ENCODE measurements around the gene CCDC136.

CCDC136 gene

DNA sequence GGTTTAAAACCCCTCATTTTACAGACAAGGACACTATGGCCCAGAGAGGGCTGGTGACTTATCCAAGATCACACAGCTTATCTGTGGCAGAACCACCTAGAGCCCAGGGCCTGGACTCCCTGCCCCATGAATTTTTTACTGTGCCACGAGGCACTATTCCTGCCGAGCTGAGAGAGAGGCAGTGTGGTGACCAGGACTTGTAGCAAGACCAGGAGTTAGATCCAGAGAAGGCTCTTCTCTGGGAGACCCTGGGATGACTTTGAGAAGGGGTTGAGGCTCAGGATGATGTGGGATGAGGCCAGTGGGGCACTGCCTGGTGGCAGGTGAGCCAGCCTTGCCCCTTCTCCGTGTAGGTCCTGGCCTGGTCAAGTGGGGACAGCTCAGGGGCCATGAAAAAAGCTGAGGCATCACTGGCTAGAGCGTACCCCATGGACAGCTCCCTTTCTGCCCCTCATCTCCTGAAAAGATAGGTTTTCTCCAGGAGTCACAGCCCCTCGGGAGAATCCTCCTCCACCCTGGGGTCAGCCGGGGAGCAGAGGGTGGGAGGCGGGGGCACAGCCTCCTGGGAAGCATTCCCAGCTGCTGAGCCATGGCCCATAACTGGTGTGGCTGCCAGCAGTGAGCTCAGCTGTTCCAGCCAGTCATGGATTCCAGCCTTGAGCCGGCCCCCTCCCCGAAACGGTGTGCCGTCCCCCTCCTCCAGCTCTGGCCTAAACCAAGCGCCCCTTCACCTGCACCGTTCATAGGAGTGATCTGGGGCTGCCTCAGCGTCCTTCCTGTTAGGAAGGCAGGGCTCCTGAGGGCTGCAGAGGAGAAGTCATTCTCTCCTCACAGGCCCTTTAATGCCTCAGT is 44.2 kb downstream of the CCDC136 start:
- no peak overlapping the region for H3K4me2 ChIP-seq (ENCODE audit: low read length)
- no peak overlapping the region for H2AK5ac ChIP-seq (ENCODE audit: low read length)
- no peak overlapping the region for H4K12ac ChIP-seq (ENCODE audit: low read depth, low read length)
- no peak overlapping the region for H2AFZ ChIP-seq (ENCODE audit: insufficient read depth, low read length, poor library complexity)
- no peak overlapping the region for H2BK5ac ChIP-seq (ENCODE audit: low read depth, low read length, poor library complexity)
- H3K23ac ChIP-seq (ENCODE audit: low read length): no peak overlapping the region
- H4K8ac ChIP-seq (ENCODE audit: low read depth, low read length): no peak overlapping the region
- H3K18ac ChIP-seq (ENCODE audit: low read length): no peak overlapping the region
- no peak overlapping the region for H4K91ac ChIP-seq (ENCODE audit: low read depth, low read length)
- no peaks in the 10 kb centered on the region for H3K27me3 ChIP-seq (ENCODE audit: insufficient read depth, low read length)
- peaks cover 6 to 16% of the 10 kb centered on the region in 2 experiments for H3K4me1 ChIP-seq (ENCODE audit: control insufficient read depth in 1 of 2, insufficient read depth in 2 of 2, low read length in 2 of 2)
- H3K4ac ChIP-seq (ENCODE audit: low read depth, low read length): no peak overlapping the region
- H3K14ac ChIP-seq (ENCODE audit: low read length): no peak overlapping the region
- peaks cover 62 to 65% of the 10 kb centered on the region in 2 experiments for H3K36me3 ChIP-seq (ENCODE audit: control insufficient read depth in 1 of 2, insufficient read depth in 2 of 2, low read length in 2 of 2)
- H3K27ac ChIP-seq (ENCODE audit: low read depth, low read length): no peak overlapping the region
- no peak overlapping the region for H3K9ac ChIP-seq (ENCODE audit: low read length)
- WGBS (ENCODE audit: extremely low coverage, insufficient coverage, insufficient read length): no CpG with 5 or more reads among the region's 14 CpGs
- peaks cover 1% of the 10 kb centered on the region for H3K9me3 ChIP-seq (ENCODE audit: insufficient read depth, low read depth, low read length)
- DNase-seq: no peak
- no peak overlapping the region for H2BK12ac ChIP-seq (ENCODE audit: low read length)
- H3K79me1 ChIP-seq (ENCODE audit: low read length): peaks cover 19% of the 10 kb centered on the region
- H2BK120ac ChIP-seq (ENCODE audit: insufficient read depth, low read length, poor library complexity): no peak overlapping the region
- H3K4me3 ChIP-seq (ENCODE audit: low read depth, low read length): no peak overlapping the region
- H3K79me2 ChIP-seq (ENCODE audit: control insufficient read depth, insufficient read depth, low read length, poor library complexity): peaks cover 8% of the 10 kb centered on the region

DNA sequence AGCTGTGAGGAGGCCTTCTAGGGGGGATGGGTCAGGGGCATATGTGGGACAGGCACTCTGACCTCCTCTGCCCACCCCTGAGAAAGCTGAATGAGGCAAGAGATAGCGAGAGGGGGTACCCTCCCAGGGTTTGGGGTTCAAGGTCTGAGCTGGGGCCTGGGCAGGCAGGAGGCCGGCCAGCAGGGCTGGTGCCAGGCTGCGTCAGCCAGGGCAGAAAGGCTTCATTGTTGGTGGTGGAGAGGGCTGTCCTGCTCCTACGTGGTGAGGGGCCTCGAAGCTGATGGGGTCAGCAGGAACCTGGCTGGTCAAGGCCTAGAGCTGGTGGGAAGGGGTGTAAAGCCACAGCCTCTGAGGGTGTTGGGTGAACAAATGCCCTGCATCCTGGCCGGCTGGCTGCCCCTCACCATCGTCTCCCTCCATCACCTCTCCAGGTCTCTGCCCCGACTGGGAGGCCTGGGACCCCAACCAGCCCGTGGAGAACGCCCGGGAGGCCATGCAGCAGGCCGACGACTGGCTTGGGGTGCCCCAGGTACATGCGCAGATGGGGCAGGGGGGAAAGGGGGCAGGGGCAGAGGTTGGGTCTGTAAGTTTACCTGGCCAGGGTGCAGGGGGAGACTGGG is 45.1 kb downstream of the CCDC136 start:
- Histone ChIP-seq H3K4me3 (ENCODE audit: low read depth, low read length) (no peak overlapping the region), H3K4me1 (ENCODE audit: control insufficient read depth in 1 of 2, insufficient read depth in 2 of 2, low read length in 2 of 2) (peaks cover 5 to 16% of the 10 kb centered on the region in 2 experiments), H3K27me3 (ENCODE audit: insufficient read depth, low read length) (no peaks in the 10 kb centered on the region), H4K8ac (ENCODE audit: low read depth, low read length) (no peak overlapping the region), H2AK5ac (ENCODE audit: low read length) (no peak overlapping the region), H3K18ac (ENCODE audit: low read length) (no peak overlapping the region), H2AFZ (ENCODE audit: insufficient read depth, low read length, poor library complexity) (no peak overlapping the region), H3K27ac (ENCODE audit: low read depth, low read length) (no peak overlapping the region), H4K91ac (ENCODE audit: low read depth, low read length) (no peak overlapping the region), H3K4ac (ENCODE audit: low read depth, low read length) (no peak overlapping the region), H3K4me2 (ENCODE audit: low read length) (no peak overlapping the region), H3K23ac (ENCODE audit: low read length) (no peak overlapping the region), H3K79me1 (ENCODE audit: low read length) (peaks cover 12% of the 10 kb centered on the region), H3K36me3 (ENCODE audit: control insufficient read depth in 1 of 2, insufficient read depth in 2 of 2, low read length in 2 of 2) (peaks cover 68 to 71% of the 10 kb centered on the region in 2 experiments), H2BK5ac (ENCODE audit: low read depth, low read length, poor library complexity) (no peak overlapping the region), H3K9ac (ENCODE audit: low read length) (no peak overlapping the region), H4K12ac (ENCODE audit: low read depth, low read length) (no peak overlapping the region), H3K9me3 (ENCODE audit: insufficient read depth, low read depth, low read length) (peaks cover 1% of the 10 kb centered on the region), H3K14ac (ENCODE audit: low read length) (no peak overlapping the region), H3K79me2 (ENCODE audit: control insufficient read depth, insufficient read depth, low read length, poor library complexity) (peaks cover 4% of the 10 kb centered on the region), H2BK120ac (ENCODE audit: insufficient read depth, low read length, poor library complexity) (no peak overlapping the region), H2BK12ac (ENCODE audit: low read length) (no peak overlapping the region)
- WGBS (ENCODE audit: extremely low coverage, insufficient coverage, insufficient read length): no CpG with 5 or more reads among the region's 14 CpGs
- no peak for DNase-seq

DNA sequence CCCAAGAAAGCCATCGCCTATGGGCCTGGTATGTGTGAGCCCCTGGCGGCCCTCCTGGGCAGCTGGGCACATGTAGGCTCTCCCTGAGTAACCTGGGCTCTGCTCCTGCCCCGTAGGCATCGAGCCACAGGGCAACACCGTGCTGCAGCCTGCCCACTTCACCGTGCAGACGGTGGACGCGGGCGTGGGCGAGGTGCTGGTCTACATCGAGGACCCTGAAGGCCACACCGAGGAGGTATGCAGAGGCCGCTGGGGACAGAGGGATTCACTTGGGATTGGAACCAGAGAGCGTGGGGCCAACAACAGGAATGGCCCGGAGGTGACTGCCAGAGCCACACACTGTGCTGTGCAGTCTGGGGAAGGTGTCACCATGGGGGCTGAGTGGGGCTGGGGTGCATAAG is 45.8 kb downstream of the CCDC136 start:
- Histone ChIP-seq H2BK120ac (ENCODE audit: insufficient read depth, low read length, poor library complexity) (no peak overlapping the region), H3K27ac (ENCODE audit: low read depth, low read length) (no peak overlapping the region), H3K23ac (ENCODE audit: low read length) (no peak overlapping the region), H3K4me2 (ENCODE audit: low read length) (no peak overlapping the region), H4K8ac (ENCODE audit: low read depth, low read length) (no peak overlapping the region), H2AFZ (ENCODE audit: insufficient read depth, low read length, poor library complexity) (no peak overlapping the region), H4K91ac (ENCODE audit: low read depth, low read length) (no peak overlapping the region), H3K79me2 (ENCODE audit: control insufficient read depth, insufficient read depth, low read length, poor library complexity) (peaks cover under 1% of the 10 kb centered on the region), H4K12ac (ENCODE audit: low read depth, low read length) (no peak overlapping the region), H3K9ac (ENCODE audit: low read length) (no peak overlapping the region), H3K4me1 (ENCODE audit: control insufficient read depth in 1 of 2, insufficient read depth in 2 of 2, low read length in 2 of 2) (peaks cover 5 to 14% of the 10 kb centered on the region in 2 experiments), H3K36me3 (ENCODE audit: control insufficient read depth in 1 of 2, insufficient read depth in 2 of 2, low read length in 2 of 2) (peaks cover 75 to 78% of the 10 kb centered on the region in 2 experiments), H3K9me3 (ENCODE audit: insufficient read depth, low read depth, low read length) (peaks cover 1% of the 10 kb centered on the region), H3K18ac (ENCODE audit: low read length) (no peak overlapping the region), H3K4me3 (ENCODE audit: low read depth, low read length) (no peak overlapping the region), H3K79me1 (ENCODE audit: low read length) (peaks cover 7% of the 10 kb centered on the region), H2BK12ac (ENCODE audit: low read length) (no peak overlapping the region), H2AK5ac (ENCODE audit: low read length) (no peak overlapping the region), H2BK5ac (ENCODE audit: low read depth, low read length, poor library complexity) (no peak overlapping the region), H3K27me3 (ENCODE audit: insufficient read depth, low read length) (no peaks in the 10 kb centered on the region), H3K14ac (ENCODE audit: low read length) (no peak overlapping the region), H3K4ac (ENCODE audit: low read depth, low read length) (no peak overlapping the region)
- no CpG with 5 or more reads among the region's 16 CpGs for WGBS (ENCODE audit: extremely low coverage, insufficient coverage, insufficient read length)
- DNase-seq: no peak

DNA sequence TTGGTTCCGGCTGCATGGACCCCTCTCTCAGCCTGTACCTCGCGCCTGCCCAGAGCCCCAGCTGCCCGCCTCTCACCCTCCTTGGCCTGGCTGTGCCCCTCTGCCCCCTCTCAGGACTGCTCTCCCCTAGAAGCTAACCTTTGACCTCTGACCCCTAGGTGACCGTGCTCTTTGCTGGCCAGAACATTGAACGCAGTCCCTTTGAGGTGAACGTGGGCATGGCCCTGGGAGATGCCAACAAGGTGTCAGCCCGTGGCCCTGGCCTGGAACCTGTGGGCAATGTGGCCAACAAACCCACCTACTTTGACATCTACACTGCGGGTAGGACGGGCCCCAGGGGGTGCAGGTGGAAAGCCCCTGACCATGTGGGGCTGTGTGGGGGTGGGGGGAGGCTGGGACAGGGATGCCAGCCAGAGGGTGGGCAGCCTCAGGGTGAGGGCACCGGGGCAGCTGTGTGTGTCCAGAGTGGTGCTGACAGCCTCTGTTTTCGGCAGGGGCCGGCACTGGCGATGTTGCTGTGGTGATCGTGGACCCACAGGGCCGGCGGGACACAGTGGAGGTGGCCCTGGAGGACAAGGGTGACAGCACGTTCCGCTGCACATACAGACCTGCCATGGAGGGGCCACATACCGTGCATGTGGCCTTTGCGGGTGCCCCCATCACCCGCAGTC is 46.5 kb downstream of the CCDC136 start:
- Histone ChIP-seq H3K4me1 (ENCODE audit: control insufficient read depth in 1 of 2, insufficient read depth in 2 of 2, low read length in 2 of 2) (peaks cover 0 to 7% of the 10 kb centered on the region in 2 experiments), H2AFZ (ENCODE audit: insufficient read depth, low read length, poor library complexity) (no peak overlapping the region), H4K91ac (ENCODE audit: low read depth, low read length) (no peak overlapping the region), H2AK5ac (ENCODE audit: low read length) (no peak overlapping the region), H3K9me3 (ENCODE audit: insufficient read depth, low read depth, low read length) (peaks cover 1% of the 10 kb centered on the region), H3K4me3 (ENCODE audit: low read depth, low read length) (no peak overlapping the region), H3K18ac (ENCODE audit: low read length) (no peak overlapping the region), H3K9ac (ENCODE audit: low read length) (no peak overlapping the region), H3K4me2 (ENCODE audit: low read length) (no peak overlapping the region), H3K4ac (ENCODE audit: low read depth, low read length) (no peak overlapping the region), H3K23ac (ENCODE audit: low read length) (no peak overlapping the region), H4K12ac (ENCODE audit: low read depth, low read length) (no peak overlapping the region), H2BK120ac (ENCODE audit: insufficient read depth, low read length, poor library complexity) (no peak overlapping the region), H2BK12ac (ENCODE audit: low read length) (no peak overlapping the region), H4K8ac (ENCODE audit: low read depth, low read length) (no peak overlapping the region), H3K27me3 (ENCODE audit: insufficient read depth, low read length) (no peaks in the 10 kb centered on the region), H3K79me1 (ENCODE audit: low read length) (no peaks in the 10 kb centered on the region), H2BK5ac (ENCODE audit: low read depth, low read length, poor library complexity) (no peak overlapping the region), H3K36me3 (ENCODE audit: control insufficient read depth in 1 of 2, insufficient read depth in 2 of 2, low read length in 2 of 2) (peaks cover 82 to 85% of the 10 kb centered on the region in 2 experiments), H3K79me2 (ENCODE audit: control insufficient read depth, insufficient read depth, low read length, poor library complexity) (no peaks in the 10 kb centered on the region), H3K14ac (ENCODE audit: low read length) (no peak overlapping the region), H3K27ac (ENCODE audit: low read depth, low read length) (no peak overlapping the region)
- no CpG with 5 or more reads among the region's 22 CpGs for WGBS (ENCODE audit: extremely low coverage, insufficient coverage, insufficient read length)
- no peak for DNase-seq

Data from trophoblast cell (in vitro differentiated cells and primary cell).